Forelimb muscle (tissue), 1 donor: ENCODE data around the gene ZNF688. TPM values are rescaled to one million over a fixed set of nuclear protein-coding genes. Genes with fewer than 3 reads are reported as not detected.

ENCODE experiments used
- polyA plus RNA-seq: library from polyadenylated mRNA; unstranded; fragments of 120-200 nt; gene quantifications from one replicate; pipeline ENCODE4 v1.2.1, GENCODE V29; 2013; ENCODE audit not compliant: insufficient read length

ZNF688 gene
- polyA plus RNA-seq, 1 donor, result 9.7 TPM

Other genes starting within 250 kb of the ZNF688 start
- gene CD2BP2, start 216.4 kb downstream of the ZNF688 start, polyA plus RNA-seq, result 33.0 TPM
- 32.3 TPM for gene TBC1D10B, start 201.2 kb downstream of the ZNF688 start, polyA plus RNA-seq
- 9,236 TPM for gene MYL11, start 196.9 kb downstream of the ZNF688 start, polyA plus RNA-seq
- 3.3 TPM for gene SEPTIN1, start 189.2 kb downstream of the ZNF688 start, polyA plus RNA-seq
- gene ZNF48, start 176.3 kb downstream of the ZNF688 start, polyA plus RNA-seq, result 5.3 TPM
- gene ZNF771, start 164.1 kb downstream of the ZNF688 start, polyA plus RNA-seq, result 6.1 TPM
- gene DCTPP1, start 141.7 kb downstream of the ZNF688 start, polyA plus RNA-seq, result 23.6 TPM
- 13.8 TPM for gene SEPHS2, start 125.8 kb downstream of the ZNF688 start, polyA plus RNA-seq
- 2.5 TPM for gene ITGAL, start 99.0 kb downstream of the ZNF688 start, polyA plus RNA-seq
- gene ZNF768, start 45.1 kb downstream of the ZNF688 start, polyA plus RNA-seq, result 27.9 TPM
- 6.5 TPM for gene ZNF747, start 36.9 kb downstream of the ZNF688 start, polyA plus RNA-seq
- 6.2 TPM for gene ZNF764, start 13.3 kb downstream of the ZNF688 start, polyA plus RNA-seq
- 13.1 TPM for gene ZNF785, start 14.0 kb upstream of the ZNF688 start, polyA plus RNA-seq
- 6.6 TPM for gene ZNF689, start 38.7 kb upstream of the ZNF688 start, polyA plus RNA-seq
- 20.3 TPM for gene PRR14, start 79.2 kb upstream of the ZNF688 start, polyA plus RNA-seq
- gene FBRS, start 86.7 kb upstream of the ZNF688 start, polyA plus RNA-seq, result 33.8 TPM
- gene SRCAP, start 127.5 kb upstream of the ZNF688 start, polyA plus RNA-seq, result 25.0 TPM
- 12.7 TPM for gene PHKG2, start 176.7 kb upstream of the ZNF688 start, polyA plus RNA-seq
- 1.3 TPM for gene CFAP119, start 190.3 kb upstream of the ZNF688 start, polyA plus RNA-seq
- gene RNF40, start 190.6 kb upstream of the ZNF688 start, polyA plus RNA-seq, result 40.2 TPM
- 12.3 TPM for gene ZNF629, start 215.5 kb upstream of the ZNF688 start, polyA plus RNA-seq